Measurements from ENCODE around the gene RPS17.
"Not testable (repeated sequence)": the region's sequence is repeated elsewhere in the genome, so short reads cannot be mapped to it uniquely, and the experiment has no call there.

The RPS17 gene

GRCh38 chr15:82545478-82545877, 5.2 kb upstream of the RPS17 start:
- no peak for DNase-seq (ENCODE audit: low read depth)

GRCh38 chr15:82545002-82545401, 4.7 kb upstream of the RPS17 start:
- DNase-seq (ENCODE audit: low read depth): no peak

- DNase-seq (ENCODE audit: low read depth): no peak
Observed at GRCh38 chr15:82544431-82544830, 4.2 kb upstream of the RPS17 start.

- DNase-seq (ENCODE audit: low read depth): no peak
Observed at GRCh38 chr15:82543160-82543559, 2.9 kb upstream of the RPS17 start.

GRCh38 chr15:82540984-82541431, 751 bp upstream of the RPS17 start:
- no peak for DNase-seq (ENCODE audit: low read depth)

- DNase-seq (ENCODE audit: low read depth): no peak
Observed at GRCh38 chr15:82539691-82540054, 584 bp downstream of the RPS17 start.

GRCh38 chr15:82538961-82539690, 1.1 kb downstream of the RPS17 start:
- no peak for DNase-seq (ENCODE audit: low read depth)

- DNase-seq (ENCODE audit: low read depth): no peak
Observed at GRCh38 chr15:82537351-82537908, 2.8 kb downstream of the RPS17 start.

- no peak for DNase-seq (ENCODE audit: low read depth)
Observed at GRCh38 chr15:82536409-82537350, 3.6 kb downstream of the RPS17 start.

GRCh38 chr15:82535566-82536408, 4.5 kb downstream of the RPS17 start:
- DNase-seq (ENCODE audit: low read depth): no peak

- DNase-seq (ENCODE audit: low read depth): not testable (repeated sequence)
Observed at GRCh38 chr15:82535151-82535550, 5.1 kb downstream of the RPS17 start.

- not testable (repeated sequence) for DNase-seq (ENCODE audit: low read depth)
Observed at GRCh38 chr15:82534457-82534861, 5.8 kb downstream of the RPS17 start.

GRCh38 chr15:82533801-82534200, 6.5 kb downstream of the RPS17 start:
- no peak for DNase-seq (ENCODE audit: low read depth)

- no peak for DNase-seq (ENCODE audit: low read depth)
Observed at GRCh38 chr15:82532991-82533481, 7.2 kb downstream of the RPS17 start.

GRCh38 chr15:82532383-82532990, 7.8 kb downstream of the RPS17 start:
- DNase-seq (ENCODE audit: low read depth): no peak

GRCh38 chr15:82531496-82532382, 8.5 kb downstream of the RPS17 start:
- DNase-seq (ENCODE audit: low read depth): no peak

- DNase-seq (ENCODE audit: low read depth): peak; percentile 41
Observed at GRCh38 chr15:82530606-82531379, 9.5 kb downstream of the RPS17 start.

GRCh38 chr15:82530006-82530405, 10.3 kb downstream of the RPS17 start:
- no peak for DNase-seq (ENCODE audit: low read depth)

GRCh38 chr15:82513587-82513986, 26.7 kb downstream of the RPS17 start:
- not testable (repeated sequence) for DNase-seq (ENCODE audit: low read depth)

Data from activated T-helper 1 cell treated with Interleukin-2 at 50 U/mL for 16 hours (primary cell).